GM18951 (cell line): ENCODE measurements around the gene TTYH1.

Experiments
- POLR2A ChIP-seq: IDR thresholded peaks from 4 replicates; pipeline ENCODE4 v1.6.1; 2011; ENCODE audit warnings: mild to moderate bottlenecking; ENCODE audit not compliant: insufficient read length, insufficient read depth; ENCODE audit errors: extremely low read depth
- in situ Hi-C: fragments of 300-500 bp; cut with MboI; formaldehyde crosslinking; loops from one replicate; pipeline ENCODE4 v1.12.0; 2022; ENCODE audit warnings: low sequenced_read_pairs, mixed read lengths, inconsistent platforms; ENCODE audit not compliant: unreplicated experiment

Gene TTYH1

DNA sequence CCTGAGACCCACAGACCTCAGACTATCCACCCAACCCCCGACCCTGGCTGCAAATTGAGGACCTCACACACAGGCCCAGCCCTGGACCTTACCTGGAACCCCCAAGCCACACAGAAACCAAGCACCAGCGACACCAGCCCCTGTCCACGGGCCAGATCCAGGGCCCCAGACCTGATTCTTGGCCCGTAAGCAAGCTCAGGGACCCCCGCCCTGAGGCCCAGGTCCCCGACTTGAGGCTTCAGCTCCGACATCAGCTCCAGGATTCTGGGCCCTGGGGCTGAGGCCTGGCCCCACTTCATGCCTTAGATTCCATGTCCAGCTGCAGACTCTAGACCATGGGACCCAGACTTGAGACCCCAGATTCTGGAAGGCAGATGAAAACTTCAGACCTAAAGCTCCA, 6.3 kb downstream of the TTYH1 start:
- TF ChIP-seq POLR2A, result no peak
- in situ Hi-C loops, result no loop called here

DNA sequence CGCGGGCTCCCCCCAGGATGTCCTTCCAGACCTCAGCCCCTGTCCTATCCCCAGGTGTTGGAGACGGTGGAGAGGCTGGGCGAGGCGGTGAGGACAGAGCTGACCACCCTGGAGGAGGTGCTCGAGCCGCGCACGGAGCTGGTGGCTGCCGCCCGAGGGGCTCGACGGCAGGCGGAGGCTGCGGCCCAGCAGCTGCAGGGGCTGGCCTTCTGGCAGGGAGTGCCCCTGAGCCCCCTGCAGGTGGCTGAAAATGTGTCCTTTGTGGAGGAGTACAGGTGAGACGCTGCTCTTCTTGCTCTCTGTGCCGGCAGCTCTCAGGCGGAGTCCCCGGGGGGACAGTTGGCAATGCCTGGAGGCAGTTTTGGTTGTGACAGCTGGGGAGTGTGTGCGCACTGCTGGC, 6.9 kb downstream of the TTYH1 start:
- in situ Hi-C loops, result no loop called here
- TF ChIP-seq POLR2A, result no peak

DNA sequence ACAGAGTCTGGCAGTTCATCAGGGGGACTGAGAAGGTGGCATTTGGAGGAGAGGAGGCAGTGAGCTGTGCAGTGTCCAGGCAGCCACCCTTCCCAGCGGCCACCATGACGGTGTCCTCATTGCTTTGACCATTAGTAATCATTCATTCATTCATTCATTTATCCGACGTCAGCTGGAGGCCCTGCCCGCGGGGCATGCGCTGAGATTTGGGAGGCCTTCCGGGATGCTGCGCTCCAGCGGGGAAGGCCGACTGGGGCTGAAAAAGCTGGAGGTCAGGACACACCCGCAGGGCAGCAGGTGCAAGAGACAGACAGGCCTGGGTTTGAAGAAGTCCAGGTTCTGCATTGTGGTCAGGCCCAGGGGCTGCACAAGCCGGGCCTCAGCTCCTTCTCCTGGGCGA, 8.9 kb downstream of the TTYH1 start:
- in situ Hi-C loops, result no loop called here
- no peak for TF ChIP-seq POLR2A

DNA sequence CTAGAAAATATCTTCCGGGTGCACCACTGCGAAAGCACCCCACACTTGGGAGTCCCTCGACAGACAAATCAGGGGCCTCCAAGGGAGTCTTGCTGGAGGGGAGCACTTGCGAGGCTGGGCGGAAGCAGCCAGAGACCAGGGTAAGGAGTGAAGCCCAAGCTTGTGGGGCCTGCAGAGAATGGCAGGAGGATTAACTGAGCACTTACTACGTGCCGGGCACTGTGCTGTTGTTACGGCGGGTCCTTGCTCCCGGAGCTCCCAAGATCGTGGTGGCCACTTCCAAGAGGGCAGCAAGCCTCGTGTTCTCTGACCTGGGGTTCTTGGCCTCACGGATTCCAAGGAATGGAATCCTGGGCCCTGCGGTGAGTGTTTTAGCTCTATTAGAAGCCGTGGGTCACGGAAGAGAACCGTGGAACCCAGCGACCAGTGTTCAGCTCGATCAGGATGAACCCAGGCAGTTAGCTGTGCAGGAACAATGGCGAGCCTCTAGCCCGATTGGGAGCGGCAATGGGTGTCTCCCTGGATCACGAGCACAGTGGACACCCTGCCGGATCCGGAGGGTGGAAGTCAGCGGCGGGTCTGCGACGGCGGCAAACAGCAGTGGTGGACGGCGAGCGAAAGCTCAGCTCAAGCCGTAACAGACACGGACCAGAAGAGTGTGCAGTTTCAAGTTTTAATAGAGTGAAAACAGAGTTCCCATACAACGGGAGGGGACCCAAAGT, 9.6 kb downstream of the TTYH1 start:
- TF ChIP-seq POLR2A, result no peak
- in situ Hi-C loops, result no loop called here

DNA sequence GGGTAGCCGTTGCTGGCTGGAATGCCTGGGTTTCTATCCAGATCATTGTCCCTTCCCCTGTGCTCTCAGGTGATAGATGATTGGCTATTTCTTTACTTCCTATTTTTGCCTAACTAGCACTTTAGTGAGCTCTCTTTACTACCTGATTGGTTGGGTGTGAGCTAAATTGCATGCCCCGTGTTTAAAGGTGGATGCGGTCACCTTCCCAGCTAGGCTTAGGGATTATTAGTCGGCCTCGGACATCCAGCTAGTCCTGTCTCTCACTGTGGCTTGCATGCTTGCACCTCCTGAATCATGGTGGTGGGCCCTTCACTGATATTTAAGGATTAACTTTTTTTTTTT, 10.1 kb downstream of the TTYH1 start:
- in situ Hi-C loops, result no loop called here
- TF ChIP-seq POLR2A, result no peak

DNA sequence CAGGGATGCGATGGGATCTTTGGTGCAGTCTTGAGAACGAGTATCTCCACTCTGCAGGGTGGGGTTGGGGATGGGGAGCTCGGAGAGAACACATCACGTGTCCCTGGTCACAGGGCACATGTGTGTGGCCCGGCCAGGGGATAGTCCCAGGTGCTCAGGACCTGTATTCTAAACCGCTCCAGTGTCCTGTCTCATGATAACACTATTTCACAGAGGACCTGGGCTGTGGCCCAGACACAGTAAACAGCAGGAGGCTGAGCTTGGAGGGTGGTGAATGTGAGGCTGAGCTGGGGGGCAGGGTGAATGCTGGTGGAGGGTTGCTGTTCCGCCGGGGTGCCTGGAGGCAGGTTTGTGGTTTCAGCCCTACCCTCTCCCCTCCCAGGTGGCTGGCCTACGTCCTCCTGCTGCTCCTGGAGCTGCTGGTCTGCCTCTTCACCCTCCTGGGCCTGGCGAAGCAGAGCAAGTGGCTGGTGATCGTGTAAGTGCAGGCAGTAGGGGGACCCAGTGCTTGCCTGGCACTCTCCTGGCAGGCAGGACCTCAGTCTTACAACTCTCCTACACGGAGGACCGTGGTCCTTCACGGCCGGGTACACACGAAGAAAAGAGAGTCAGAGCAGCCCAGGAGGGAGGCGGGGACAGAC, 11.1 kb downstream of the TTYH1 start:
- TF ChIP-seq POLR2A, result no peak
- in situ Hi-C loops, result no loop called here

DNA sequence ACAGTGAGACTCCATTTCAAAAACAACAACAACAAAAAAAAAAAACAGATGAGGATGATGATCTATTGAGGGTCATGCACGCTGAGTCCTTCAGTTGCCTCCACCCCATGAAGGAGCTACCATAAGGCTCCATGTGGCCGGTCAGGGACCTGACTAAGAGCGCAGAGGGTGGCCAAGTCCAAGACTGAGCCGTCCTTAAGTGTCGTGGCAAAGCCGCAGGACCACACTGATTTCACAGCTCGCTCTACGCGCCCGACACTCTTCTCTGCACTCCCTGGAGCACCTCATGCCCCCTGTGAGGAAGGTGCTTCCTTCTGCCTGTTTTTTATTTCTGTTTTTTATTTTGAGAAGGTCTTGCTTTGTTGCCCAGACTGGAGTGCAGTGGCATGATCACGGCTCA, 12.3 kb downstream of the TTYH1 start:
- in situ Hi-C loops, result no loop called here
- no peak for TF ChIP-seq POLR2A

DNA sequence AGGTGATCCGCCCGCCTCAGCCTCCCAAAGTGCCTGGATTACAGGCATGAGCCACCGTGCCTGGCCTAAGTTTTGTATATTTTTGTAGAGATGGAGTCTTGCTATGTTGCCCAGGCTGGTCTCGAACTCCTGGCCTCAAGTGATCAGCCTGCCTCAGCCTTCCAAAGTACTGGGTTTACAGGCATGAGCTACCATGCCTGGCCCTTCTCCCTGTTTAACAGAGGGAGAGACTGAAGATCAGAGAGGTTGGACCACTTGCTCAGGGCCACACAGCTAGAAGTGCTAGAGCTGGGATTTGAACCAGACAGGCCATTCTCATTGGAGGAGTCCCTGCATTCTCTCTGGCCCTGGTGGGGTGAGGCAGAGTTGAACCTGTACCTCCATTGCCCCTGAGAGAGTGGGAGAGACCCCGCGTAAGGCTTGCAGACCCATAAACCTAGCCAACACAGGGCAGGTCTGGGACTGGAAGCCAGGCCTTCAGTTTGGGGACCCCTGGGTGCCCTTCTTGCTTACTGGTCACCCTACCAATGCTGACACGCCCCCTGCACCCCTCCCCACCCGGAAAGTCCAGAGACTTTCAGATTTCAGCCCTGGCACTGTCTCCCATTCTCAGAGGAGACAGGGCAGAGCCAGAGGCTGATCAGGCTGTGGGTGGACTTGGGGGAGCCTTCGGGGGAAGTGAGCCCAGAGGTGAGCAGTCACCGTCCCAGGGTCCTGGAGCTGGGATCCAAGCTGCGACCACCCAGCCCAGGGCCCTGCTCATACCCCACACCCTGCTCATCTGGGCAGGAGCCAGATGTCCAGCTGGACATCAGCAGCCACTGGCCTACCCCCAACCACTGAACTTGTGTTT, 13.3 kb downstream of the TTYH1 start:
- no peak for TF ChIP-seq POLR2A
- in situ Hi-C loops, result no loop called here

DNA sequence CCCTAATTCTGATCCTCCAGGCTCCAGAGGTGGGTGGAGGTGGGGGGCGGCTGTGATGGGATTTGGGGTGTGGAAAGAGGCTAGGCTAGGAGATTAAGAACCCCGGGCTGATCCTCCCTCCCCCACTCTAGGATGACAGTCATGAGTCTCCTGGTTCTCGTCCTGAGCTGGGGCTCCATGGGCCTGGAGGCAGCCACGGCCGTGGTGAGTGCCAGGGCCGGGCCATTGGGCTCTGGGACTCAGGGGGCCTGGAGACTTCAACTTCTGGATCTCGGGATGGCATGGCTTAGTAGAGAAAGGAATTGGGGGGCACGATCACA, 13.9 kb downstream of the TTYH1 start:
- no peak for TF ChIP-seq POLR2A
- in situ Hi-C loops, result no loop called here

DNA sequence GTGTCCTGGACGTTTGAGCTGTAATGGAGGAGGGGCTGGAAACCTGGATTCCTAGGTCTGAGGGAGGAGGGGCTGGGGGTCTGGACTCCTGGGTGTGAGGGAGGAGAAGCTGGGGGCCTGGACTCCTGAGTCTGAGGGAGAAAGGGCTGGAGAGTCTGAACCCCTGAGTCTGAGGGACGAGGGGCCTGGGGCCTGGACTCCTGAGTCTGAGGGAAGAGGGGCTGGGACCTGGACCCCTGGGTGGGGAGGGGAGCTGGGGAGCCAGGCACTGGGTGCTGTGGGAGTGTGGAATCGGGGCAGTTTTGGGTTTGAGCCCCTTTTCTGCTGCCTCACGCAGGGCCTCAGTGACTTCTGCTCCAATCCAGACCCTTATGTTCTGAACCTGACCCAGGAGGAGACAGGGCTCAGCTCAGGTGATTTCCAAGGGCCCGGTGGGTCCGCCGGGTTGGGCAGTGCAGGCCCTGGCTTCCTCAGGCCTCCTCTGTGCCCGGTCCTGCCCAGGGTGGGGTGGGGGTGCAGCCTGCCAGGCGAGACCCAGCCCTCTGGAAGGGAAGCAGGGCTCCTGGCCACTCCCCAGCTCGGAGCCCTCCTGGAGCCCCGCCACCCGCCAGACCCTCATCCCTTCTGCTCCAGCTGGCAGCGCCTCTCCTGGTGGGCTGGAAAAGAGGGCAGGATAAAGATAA, 14.4 kb downstream of the TTYH1 start:
- TF ChIP-seq POLR2A, result no peak
- in situ Hi-C loops, result no loop called here

DNA sequence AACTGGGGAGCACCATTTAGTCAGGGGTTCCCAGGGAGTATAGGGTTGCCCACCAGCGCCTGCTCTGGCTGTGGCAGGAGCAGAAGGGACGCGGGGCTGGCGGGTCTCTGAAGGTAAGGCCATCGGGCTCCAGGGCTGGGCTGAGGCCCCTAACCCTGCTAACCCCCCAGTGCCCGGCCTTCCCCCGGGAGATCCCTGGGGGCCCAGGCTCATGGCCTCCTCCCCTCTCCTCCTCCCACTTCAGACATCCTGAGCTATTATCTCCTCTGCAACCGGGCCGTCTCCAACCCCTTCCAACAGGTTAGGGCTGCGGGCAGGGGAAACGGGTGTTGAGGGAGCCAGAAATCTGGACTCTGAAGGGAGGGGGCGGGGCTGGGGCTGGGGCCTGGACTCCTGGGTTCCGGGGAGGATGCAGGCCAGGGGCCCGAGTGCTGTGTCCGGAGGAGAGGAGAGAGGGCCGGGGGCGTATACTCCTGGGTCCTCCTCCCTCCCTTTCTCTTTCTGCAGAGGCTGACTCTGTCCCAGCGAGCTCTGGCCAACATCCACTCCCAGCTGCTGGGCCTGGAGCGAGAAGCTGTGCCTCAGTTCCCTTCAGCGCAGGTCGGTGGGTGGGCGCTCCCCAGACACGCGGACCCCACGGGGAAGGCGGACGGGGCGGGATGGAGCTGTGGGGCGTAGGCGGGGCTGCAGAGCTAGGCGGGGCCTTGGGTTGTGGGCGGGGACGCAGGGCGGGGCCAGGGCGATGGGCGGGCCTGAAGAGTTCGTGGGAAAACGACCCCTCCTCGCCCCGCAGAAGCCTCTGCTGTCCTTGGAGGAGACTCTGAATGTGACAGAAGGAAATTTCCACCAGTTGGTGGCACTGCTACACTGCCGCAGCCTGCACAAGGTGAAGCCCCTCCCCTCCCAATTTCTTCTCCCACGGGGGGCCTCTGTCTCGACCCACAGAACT, 15.3 kb downstream of the TTYH1 start:
- in situ Hi-C loops, result no loop called here
- TF ChIP-seq POLR2A, result no peak

DNA sequence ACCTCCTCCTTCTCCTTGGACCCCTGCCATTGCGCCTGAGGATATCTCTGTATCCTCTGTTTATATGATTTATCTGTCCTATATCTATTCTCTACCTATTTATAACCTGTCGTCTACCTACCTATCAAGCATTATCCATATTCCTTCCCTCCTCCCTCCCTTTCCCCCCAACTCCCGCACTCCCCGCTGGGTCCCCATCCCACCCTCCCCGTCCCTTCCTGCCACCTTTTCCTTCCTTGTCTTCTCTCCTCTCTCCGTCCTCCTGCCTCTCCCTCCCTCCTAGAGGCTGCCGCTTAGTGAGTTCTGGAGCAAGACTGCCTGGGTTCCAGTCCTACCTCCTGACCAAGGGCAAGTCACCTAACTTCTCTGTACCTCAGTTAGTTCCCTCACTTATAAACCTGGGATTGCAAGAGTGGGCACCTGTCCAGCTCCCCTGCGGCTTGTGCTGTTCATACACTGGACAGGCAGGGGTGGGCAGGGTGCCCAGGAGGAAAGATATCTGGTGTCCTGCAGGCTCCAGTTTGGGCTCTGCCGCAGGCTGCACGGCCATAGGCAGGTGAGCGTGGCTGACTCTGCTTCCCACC, 16.1 kb downstream of the TTYH1 start:
- TF ChIP-seq POLR2A, result no peak
- in situ Hi-C loops, result no loop called here

DNA sequence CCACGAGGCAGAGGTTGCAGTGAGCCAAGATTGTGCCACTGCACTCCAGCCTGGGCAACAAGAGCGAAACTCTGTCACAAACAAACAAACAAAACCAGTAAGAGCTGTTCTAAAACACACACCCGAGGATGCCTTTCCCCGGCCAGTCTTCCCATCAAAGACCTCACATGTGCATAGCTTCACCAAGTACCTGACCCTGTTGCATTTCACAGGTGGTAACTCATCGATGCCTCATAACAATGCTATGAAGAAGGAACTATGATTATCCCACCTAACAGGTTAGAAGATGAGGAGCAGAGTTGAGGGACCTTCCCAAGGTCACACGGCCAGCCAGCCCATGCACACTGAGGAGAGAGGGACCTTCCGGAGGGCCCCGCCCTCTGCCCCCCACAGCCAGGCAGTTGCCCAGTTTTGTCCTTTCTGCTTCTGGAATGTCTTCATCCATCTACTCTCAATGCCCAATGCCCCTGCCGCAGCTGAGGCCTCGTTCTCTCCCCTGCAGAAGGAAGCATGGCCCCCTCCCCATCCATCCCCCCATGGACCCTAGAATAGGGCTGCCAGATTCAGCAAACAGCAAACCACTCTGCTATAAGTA, 17.0 kb downstream of the TTYH1 start:
- in situ Hi-C loops, result no loop called here
- no peak for TF ChIP-seq POLR2A
